Ovary (tissue), 3 donors: ENCODE measurements around the gene SLC11A1.

Source experiments
- CTCF ChIP-seq, 3 donors: fragments of 450-650 bp in 2 of 3; fragments of 200-600 bp in 1 of 3; IDR thresholded peaks; one replicate each; pipeline versions ENCODE4 v1.5.1 to v1.8.0; 2016 to 2022; ENCODE audit warnings: antibody characterized with exemption in 3 of 3, mild to moderate bottlenecking in 1 of 3
- EP300 ChIP-seq: sonication (generic); formaldehyde crosslinking; IDR thresholded peaks from one replicate; pipeline ENCODE4 v1.6.1; 2017; ENCODE audit warnings: antibody characterized with exemption
- POLR2A ChIP-seq: fragments of 450-650 bp; IDR thresholded peaks from one replicate; pipeline ENCODE4 v1.6.1; 2017; ENCODE audit warnings: antibody characterized with exemption, mild to moderate bottlenecking, moderate library complexity
- donor health status: DM: no; HTN: no; CAD: no.

GRCh38 chr2:218357236-218358177 lies 24.6 kb upstream of the SLC11A1 start:
- TF ChIP-seq CTCF (IDR thresholded peaks at IDR 0.05) (no peak), EP300 (no peak), POLR2A (no peak)
